ENCODE results near the gene KCTD5.

The KCTD5 gene

DNA sequence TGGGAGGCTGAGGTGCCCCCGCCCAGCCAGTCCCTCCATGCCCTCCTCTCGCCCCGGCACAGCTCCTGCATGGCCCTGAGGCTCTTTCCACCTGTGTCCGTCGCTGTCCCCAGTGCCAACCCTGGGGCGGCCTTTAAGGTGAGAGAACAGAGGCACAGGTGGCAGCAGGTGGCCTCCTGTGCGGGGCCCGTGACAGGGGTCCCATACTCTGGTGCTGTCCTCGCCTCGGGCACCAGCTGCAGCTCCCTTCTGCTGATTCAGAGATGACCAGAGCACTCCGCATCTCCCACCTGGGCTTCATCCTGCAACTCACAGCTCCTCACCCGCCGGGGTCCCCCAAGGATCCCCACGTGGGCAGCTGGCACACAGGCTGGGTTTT, 29.7 kb downstream of the KCTD5 start:
- no peak overlapping the region for H3K4me3 ChIP-seq (replicated peaks; ENCODE audit: low read depth, low read length)
- DNase-seq (ENCODE audit: low read depth), result no peak
- TF ChIP-seq, protein P1, sequence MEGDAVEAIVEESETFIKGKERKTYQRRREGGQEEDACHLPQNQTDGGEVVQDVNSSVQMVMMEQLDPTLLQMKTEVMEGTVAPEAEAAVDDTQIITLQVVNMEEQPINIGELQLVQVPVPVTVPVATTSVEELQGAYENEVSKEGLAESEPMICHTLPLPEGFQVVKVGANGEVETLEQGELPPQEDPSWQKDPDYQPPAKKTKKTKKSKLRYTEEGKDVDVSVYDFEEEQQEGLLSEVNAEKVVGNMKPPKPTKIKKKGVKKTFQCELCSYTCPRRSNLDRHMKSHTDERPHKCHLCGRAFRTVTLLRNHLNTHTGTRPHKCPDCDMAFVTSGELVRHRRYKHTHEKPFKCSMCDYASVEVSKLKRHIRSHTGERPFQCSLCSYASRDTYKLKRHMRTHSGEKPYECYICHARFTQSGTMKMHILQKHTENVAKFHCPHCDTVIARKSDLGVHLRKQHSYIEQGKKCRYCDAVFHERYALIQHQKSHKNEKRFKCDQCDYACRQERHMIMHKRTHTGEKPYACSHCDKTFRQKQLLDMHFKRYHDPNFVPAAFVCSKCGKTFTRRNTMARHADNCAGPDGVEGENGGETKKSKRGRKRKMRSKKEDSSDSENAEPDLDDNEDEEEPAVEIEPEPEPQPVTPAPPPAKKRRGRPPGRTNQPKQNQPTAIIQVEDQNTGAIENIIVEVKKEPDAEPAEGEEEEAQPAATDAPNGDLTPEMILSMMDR (IDR thresholded peaks at IDR 0.05; ENCODE audit: low read length, missing control alignments), result no peak

DNA sequence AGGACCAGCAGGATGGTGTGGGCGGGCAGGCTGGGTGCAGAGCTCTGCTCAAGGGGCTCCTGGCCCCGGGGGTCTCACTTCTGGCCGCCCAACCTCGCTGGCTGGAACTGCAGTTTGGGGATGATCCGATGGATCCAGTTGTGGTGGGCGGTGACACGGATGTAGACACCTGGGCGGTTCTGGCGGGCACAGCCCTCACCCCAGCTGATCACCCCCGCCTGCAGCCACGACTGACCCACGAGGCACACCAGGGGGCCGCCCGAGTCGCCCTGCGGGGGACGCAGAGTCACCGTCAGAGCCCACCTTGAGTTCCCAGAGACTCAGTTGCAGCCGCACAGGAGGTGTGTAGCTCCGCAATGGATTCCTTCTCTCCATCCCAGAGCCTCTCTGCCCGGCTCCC, 30.2 kb downstream of the KCTD5 start:
- no peak overlapping the region for H3K4me3 ChIP-seq (replicated peaks; ENCODE audit: low read depth, low read length)
- no peak for DNase-seq (ENCODE audit: low read depth)
- TF ChIP-seq, protein P1 (IDR thresholded peaks at IDR 0.05; ENCODE audit: low read length, missing control alignments), result no peak

DNA sequence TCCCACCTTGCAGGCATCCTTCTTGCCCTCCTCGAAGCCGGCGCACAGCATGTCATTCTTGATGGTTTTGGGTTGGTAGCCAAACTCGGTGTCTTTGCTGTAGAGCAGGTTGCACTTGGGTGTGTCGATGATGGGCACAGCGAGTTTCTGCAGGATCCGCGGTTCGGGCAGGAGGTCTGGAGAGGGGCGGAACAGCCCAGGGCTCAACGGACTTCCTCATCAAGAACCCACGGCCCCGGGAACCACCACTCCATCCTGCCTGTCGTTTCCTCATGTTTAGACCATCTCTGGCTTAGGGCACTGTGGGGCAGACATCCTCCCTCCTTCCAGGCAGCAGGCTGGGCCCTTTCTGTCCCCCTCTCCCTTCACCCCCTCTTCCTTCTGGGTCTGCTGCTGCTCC, 31.2 kb downstream of the KCTD5 start:
- TF ChIP-seq, protein P1 (IDR thresholded peaks at IDR 0.05; ENCODE audit: low read length, missing control alignments), result no peak
- no peak overlapping the region for H3K4me3 ChIP-seq (replicated peaks; ENCODE audit: low read depth, low read length)
- DNase-seq (ENCODE audit: low read depth), result no peak

DNA sequence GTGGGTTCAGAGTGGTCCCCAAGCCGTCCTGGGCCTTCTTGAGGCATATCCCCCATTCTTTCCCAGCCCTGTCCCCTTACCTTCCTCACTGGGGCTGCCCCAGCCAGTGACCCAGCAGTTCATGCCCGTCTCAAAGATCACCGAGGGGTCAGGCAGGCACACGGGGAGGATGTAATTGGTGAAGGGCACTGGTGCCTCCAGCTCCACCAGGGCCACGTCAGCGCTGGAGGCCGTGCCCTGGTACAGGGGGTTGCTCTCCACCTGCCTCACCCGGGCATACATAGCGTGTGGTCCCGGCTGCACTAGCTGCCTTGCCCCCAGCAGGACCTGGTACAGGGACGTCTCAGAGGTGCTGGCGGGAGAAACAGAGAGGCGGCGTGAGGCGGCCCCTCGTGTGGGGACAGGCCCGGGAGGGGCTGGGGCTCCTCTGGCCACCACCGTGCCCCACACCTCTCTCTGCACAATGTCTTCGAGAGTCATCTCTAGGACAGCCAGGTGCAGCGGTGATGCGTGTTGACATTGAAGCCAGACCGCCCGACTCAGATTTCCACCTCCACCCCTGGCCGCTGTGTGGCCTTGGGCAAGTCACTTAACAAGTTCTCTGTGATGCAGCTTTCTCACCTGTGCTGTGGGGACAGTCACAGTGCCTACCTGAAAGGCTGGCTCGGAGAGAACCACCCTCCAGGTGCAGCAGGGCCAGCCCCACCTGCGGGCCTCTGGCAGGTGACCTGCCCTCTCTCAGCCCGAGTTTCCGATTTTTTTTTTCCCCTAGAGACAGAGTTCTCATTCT, 31.9 kb downstream of the KCTD5 start:
- H3K4me3 ChIP-seq (replicated peaks; ENCODE audit: low read depth, low read length), result no peak overlapping the region
- TF ChIP-seq, protein P1 (IDR thresholded peaks at IDR 0.05; ENCODE audit: low read length, missing control alignments), result no peak
- DNase-seq (ENCODE audit: low read depth), result no peak

DNA sequence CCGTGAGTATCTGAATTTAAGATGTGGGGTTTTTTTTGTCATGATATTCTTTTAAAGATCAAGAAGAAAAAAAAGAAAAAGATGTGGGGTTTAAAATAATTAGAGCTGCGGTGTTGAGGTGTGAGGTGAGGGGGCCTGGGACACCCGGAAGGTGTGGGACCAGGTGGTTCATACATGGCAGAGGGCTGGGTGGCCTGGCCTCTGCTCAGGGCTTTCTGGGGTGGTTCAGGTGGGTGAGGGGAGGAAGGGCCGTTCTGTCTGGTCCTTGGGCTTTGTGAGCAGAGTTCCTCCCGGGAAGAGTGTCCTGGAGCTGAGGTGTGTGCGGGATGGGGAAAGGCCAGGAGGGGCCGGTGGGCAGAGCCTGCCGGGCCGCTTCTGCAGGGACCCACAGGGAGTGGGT, 32.7 kb downstream of the KCTD5 start:
- TF ChIP-seq, protein P1 (IDR thresholded peaks at IDR 0.05; ENCODE audit: low read length, missing control alignments), result no peak
- no peak overlapping the region for H3K4me3 ChIP-seq (replicated peaks; ENCODE audit: low read depth, low read length)
- DNase-seq (ENCODE audit: low read depth), result no peak

DNA sequence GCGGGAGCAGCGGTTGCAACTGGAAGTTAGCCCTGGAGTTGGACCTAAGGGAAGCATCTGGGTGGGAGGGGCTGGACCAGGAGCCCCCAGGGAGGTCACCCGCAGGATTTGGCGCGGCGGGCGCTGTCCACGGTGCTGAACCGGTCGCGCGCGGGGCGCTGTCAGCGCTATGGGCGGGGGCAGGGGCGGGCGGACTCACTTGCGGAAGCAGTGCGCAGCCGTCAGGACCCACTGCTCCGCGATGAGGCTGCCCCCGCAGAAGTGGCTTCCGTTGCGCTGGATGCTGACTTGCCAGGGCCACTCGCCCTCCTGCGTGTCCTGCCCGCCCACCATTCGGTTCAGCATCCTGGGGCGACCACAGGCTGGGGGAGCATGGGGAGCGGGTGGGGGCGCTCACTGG, 33.2 kb downstream of the KCTD5 start:
- DNase-seq (ENCODE audit: low read depth), result peak; percentile 47
- no peak overlapping the region for H3K4me3 ChIP-seq (replicated peaks; ENCODE audit: low read depth, low read length)
- TF ChIP-seq, protein P1 (IDR thresholded peaks at IDR 0.05; ENCODE audit: low read length, missing control alignments), result no peak

Data from fibroblast of pulmonary artery (primary cell).